Measurements from ENCODE around the gene ANO9.
"Not testable (repeated sequence)": the region's sequence is repeated elsewhere in the genome, so short reads cannot be mapped to it uniquely, and the experiment has no call there.

ANO9 gene

DNA sequence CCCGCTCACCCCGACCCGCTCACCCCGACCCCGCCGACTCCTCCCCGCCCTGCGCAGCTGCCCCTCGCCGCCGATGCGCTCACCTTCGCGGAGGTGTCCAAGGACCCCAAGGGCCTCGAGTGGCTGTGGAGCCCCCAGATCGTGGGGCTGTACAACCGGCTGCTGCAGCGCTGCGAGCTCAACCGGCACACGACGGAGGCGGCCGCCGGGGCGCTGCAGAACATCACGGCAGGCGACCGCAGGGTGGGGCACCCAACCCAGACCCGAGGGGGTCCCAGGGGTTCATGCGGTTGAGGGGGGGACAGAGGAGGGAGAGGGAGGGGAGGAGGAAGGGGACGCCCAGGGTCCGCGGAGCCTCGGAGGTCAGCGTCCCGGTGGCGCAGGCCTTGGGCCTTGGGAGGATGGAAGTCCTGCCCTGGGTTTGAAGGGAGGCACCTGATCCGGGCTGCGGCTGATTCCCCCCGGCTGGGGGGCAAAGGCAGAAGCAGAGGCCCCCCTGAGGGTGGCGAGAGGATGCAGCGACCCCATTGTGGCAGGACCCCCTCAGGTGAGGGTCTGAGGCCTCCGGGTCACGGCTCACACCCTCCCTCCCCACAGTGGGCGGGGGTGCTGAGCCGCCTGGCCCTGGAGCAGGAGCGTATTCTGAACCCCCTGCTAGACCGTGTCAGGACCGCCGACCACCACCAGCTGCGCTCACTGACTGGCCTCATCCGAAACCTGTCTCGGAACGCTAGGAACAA, 38.6 kb downstream of the ANO9 start:
- H3K18ac ChIP-seq (ENCODE audit: low read depth in 1 of 2, low read length in 2 of 2) = no peak overlapping the region
- H3K9me3 ChIP-seq (ENCODE audit: control insufficient read depth, low read length) = no peaks in the 10 kb centered on the region
- H3K9ac ChIP-seq (ENCODE audit: low read length) = no peak overlapping the region
- H2BK12ac ChIP-seq (ENCODE audit: low read length in 2 of 2) = no peak overlapping the region
- H4K8ac ChIP-seq (ENCODE audit: low read length) = no peak overlapping the region
- no peak for DNase-seq
- H3K4me1 ChIP-seq (ENCODE audit: control insufficient read depth, insufficient read depth, low read depth, low read length) = peaks cover 27% of the 10 kb centered on the region
- peaks cover 0 to 46% of the 10 kb centered on the region in 2 experiments for H3K36me3 ChIP-seq (ENCODE audit: control insufficient read depth in 1 of 2, insufficient read depth in 2 of 2, low read depth in 1 of 2, low read length in 2 of 2)
- H3K14ac ChIP-seq (ENCODE audit: low read length in 2 of 2) = no peak overlapping the region
- peaks cover 4% of the 10 kb centered on the region for H3K79me1 ChIP-seq (replicated peaks; ENCODE audit: low read length, poor library complexity, severe bottlenecking)
- peak overlapping the region; percentile 52 for H2BK15ac ChIP-seq (ENCODE audit: low read depth, poor library complexity, severe bottlenecking)
- H4K91ac ChIP-seq (ENCODE audit: low read length) = peak overlapping the region; percentile 39
- no peak overlapping the region for H2BK120ac ChIP-seq (ENCODE audit: low read depth, low read length)
- H2AFZ ChIP-seq (ENCODE audit: low read depth, low read length) = no peak overlapping the region
- WGBS = 94% methylated on average over 52 of the region's 55 CpGs
- H2BK5ac ChIP-seq (ENCODE audit: low read depth, low read length, poor library complexity, severe bottlenecking) = no peak overlapping the region
- H3K4me3 ChIP-seq (ENCODE audit: insufficient read depth in 1 of 2, low read depth in 1 of 2, low read length in 2 of 2) = no peak overlapping the region
- no peak overlapping the region for H3K4ac ChIP-seq (ENCODE audit: low read depth in 1 of 2, low read length in 2 of 2)
- H3K27ac ChIP-seq (ENCODE audit: low read length, poor library complexity, severe bottlenecking) = no peak overlapping the region
- no peak overlapping the region for H3K23ac ChIP-seq (ENCODE audit: low read length in 2 of 2)
- H3K4me2 ChIP-seq (ENCODE audit: low read length, poor library complexity, severe bottlenecking) = no peak overlapping the region
- H3K27me3 ChIP-seq (ENCODE audit: control insufficient read depth in 1 of 2, insufficient read depth in 1 of 2, low read length in 2 of 2) = no peaks in the 10 kb centered on the region
- no peak overlapping the region for H2AK5ac ChIP-seq (ENCODE audit: low read length, severe bottlenecking)

GRCh38 chr11:401196-401595, 40.6 kb downstream of the ANO9 start:
- not testable (repeated sequence) for H2BK12ac ChIP-seq (ENCODE audit: low read length in 2 of 2); H3K27ac ChIP-seq (ENCODE audit: low read length, poor library complexity, severe bottlenecking); H2AK5ac ChIP-seq (ENCODE audit: low read length, severe bottlenecking); H4K8ac ChIP-seq (ENCODE audit: low read length); H3K79me1 ChIP-seq (replicated peaks; ENCODE audit: low read length, poor library complexity, severe bottlenecking); H2BK15ac ChIP-seq (ENCODE audit: low read depth, poor library complexity, severe bottlenecking); H3K18ac ChIP-seq (ENCODE audit: low read depth in 1 of 2, low read length in 2 of 2); H3K27me3 ChIP-seq (ENCODE audit: control insufficient read depth in 1 of 2, insufficient read depth in 1 of 2, low read length in 2 of 2); H2AFZ ChIP-seq (ENCODE audit: low read depth, low read length); H3K4ac ChIP-seq (ENCODE audit: low read depth in 1 of 2, low read length in 2 of 2); H2BK120ac ChIP-seq (ENCODE audit: low read depth, low read length); H4K91ac ChIP-seq (ENCODE audit: low read length); H3K9ac ChIP-seq (ENCODE audit: low read length); DNase-seq; H3K4me2 ChIP-seq (ENCODE audit: low read length, poor library complexity, severe bottlenecking); H3K23ac ChIP-seq (ENCODE audit: low read length in 2 of 2); H3K9me3 ChIP-seq (ENCODE audit: control insufficient read depth, low read length); H3K4me3 ChIP-seq (ENCODE audit: insufficient read depth in 1 of 2, low read depth in 1 of 2, low read length in 2 of 2); H2BK5ac ChIP-seq (ENCODE audit: low read depth, low read length, poor library complexity, severe bottlenecking); H3K14ac ChIP-seq (ENCODE audit: low read length in 2 of 2)
- WGBS = no CpG with 5 or more reads among the region's 52 CpGs
- Histone ChIP-seq H3K36me3 (ENCODE audit: control insufficient read depth in 1 of 2, insufficient read depth in 2 of 2, low read depth in 1 of 2, low read length in 2 of 2) (peaks cover 0 to 58% of the 10 kb centered on the region in 2 experiments), H3K4me1 (ENCODE audit: control insufficient read depth, insufficient read depth, low read depth, low read length) (peaks cover 13% of the 10 kb centered on the region)

DNA sequence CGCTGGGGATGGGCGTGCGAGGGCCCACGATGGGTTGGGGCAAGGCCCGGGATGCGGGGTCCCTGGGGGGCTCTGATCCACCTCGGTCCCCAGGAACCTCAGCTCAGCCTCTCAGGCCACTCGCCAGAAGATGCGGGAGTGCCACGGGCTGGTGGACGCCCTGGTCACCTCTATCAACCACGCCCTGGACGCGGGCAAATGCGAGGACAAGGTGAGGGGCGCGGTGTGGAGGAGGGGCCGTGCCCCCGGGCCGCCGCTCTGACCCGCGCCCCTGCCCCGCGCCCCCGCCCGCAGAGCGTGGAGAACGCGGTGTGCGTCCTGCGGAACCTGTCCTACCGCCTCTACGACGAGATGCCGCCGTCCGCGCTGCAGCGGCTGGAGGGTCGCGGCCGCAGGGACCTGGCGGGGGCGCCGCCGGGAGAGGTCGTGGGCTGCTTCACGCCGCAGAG, 41.5 kb downstream of the ANO9 start:
- peaks cover 13% of the 10 kb centered on the region for H3K4me1 ChIP-seq (ENCODE audit: control insufficient read depth, insufficient read depth, low read depth, low read length)
- no peak overlapping the region for H3K4me3 ChIP-seq (ENCODE audit: insufficient read depth in 1 of 2, low read depth in 1 of 2, low read length in 2 of 2)
- 98% methylated on average over 41 of the region's 50 CpGs for WGBS
- no peaks in the 10 kb centered on the region for H3K9me3 ChIP-seq (ENCODE audit: control insufficient read depth, low read length)
- H3K27ac ChIP-seq (ENCODE audit: low read length, poor library complexity, severe bottlenecking) = no peak overlapping the region
- H2BK120ac ChIP-seq (ENCODE audit: low read depth, low read length) = no peak overlapping the region
- H3K14ac ChIP-seq (ENCODE audit: low read length in 2 of 2) = no peak overlapping the region
- H3K36me3 ChIP-seq (ENCODE audit: control insufficient read depth in 1 of 2, insufficient read depth in 2 of 2, low read depth in 1 of 2, low read length in 2 of 2) = peaks cover 0 to 55% of the 10 kb centered on the region in 2 experiments
- no peak overlapping the region for H3K4me2 ChIP-seq (ENCODE audit: low read length, poor library complexity, severe bottlenecking)
- no peak for DNase-seq
- H2AK5ac ChIP-seq (ENCODE audit: low read length, severe bottlenecking) = no peak overlapping the region
- no peak overlapping the region for H2BK15ac ChIP-seq (ENCODE audit: low read depth, poor library complexity, severe bottlenecking)
- no peak overlapping the region for H3K18ac ChIP-seq (ENCODE audit: low read depth in 1 of 2, low read length in 2 of 2)
- no peaks in the 10 kb centered on the region for H3K27me3 ChIP-seq (ENCODE audit: control insufficient read depth in 1 of 2, insufficient read depth in 1 of 2, low read length in 2 of 2)
- no peak overlapping the region for H3K23ac ChIP-seq (ENCODE audit: low read length in 2 of 2)
- no peaks in the 10 kb centered on the region for H3K79me1 ChIP-seq (replicated peaks; ENCODE audit: low read length, poor library complexity, severe bottlenecking)
- H3K4ac ChIP-seq (ENCODE audit: low read depth in 1 of 2, low read length in 2 of 2) = no peak overlapping the region
- no peak overlapping the region for H4K91ac ChIP-seq (ENCODE audit: low read length)
- H3K9ac ChIP-seq (ENCODE audit: low read length) = no peak overlapping the region
- no peak overlapping the region for H2BK5ac ChIP-seq (ENCODE audit: low read depth, low read length, poor library complexity, severe bottlenecking)
- no peak overlapping the region for H4K8ac ChIP-seq (ENCODE audit: low read length)
- H2BK12ac ChIP-seq (ENCODE audit: low read length in 2 of 2) = no peak overlapping the region
- no peak overlapping the region for H2AFZ ChIP-seq (ENCODE audit: low read depth, low read length)

DNA sequence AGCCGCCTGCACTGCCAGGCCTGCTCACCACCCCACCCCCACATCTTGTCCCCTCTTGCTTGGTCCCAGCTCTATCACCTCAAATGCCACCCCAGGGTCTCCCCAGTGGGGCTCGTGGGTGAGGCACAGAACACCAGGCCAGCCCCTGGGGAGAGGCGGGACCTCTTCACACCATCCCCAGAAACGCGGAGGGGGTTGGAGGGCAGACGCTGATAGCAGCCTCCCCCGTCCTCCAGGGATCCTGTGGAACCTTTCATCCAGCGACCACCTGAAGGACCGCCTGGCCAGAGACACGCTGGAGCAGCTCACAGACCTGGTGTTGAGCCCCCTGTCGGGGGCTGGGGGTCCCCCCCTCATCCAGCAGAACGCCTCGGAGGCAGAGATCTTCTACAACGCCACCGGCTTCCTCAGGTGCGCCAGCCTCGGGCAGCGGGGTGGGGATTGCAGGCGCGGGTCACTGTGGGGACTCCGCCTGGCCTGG, 42.0 kb downstream of the ANO9 start:
- Histone ChIP-seq H3K18ac (ENCODE audit: low read depth in 1 of 2, low read length in 2 of 2) (no peak overlapping the region), H2BK12ac (ENCODE audit: low read length in 2 of 2) (no peak overlapping the region), H2BK5ac (ENCODE audit: low read depth, low read length, poor library complexity, severe bottlenecking) (no peak overlapping the region), H3K14ac (ENCODE audit: low read length in 2 of 2) (no peak overlapping the region), H4K8ac (ENCODE audit: low read length) (no peak overlapping the region), H3K9me3 (ENCODE audit: control insufficient read depth, low read length) (no peaks in the 10 kb centered on the region), H3K27me3 (ENCODE audit: control insufficient read depth in 1 of 2, insufficient read depth in 1 of 2, low read length in 2 of 2) (no peaks in the 10 kb centered on the region), H2AFZ (ENCODE audit: low read depth, low read length) (no peak overlapping the region), H2BK120ac (ENCODE audit: low read depth, low read length) (no peak overlapping the region), H2AK5ac (ENCODE audit: low read length, severe bottlenecking) (no peak overlapping the region), H3K4ac (ENCODE audit: low read depth in 1 of 2, low read length in 2 of 2) (no peak overlapping the region), H3K9ac (ENCODE audit: low read length) (no peak overlapping the region), H3K23ac (ENCODE audit: low read length in 2 of 2) (no peak overlapping the region), H2BK15ac (ENCODE audit: low read depth, poor library complexity, severe bottlenecking) (no peak overlapping the region), H3K4me1 (ENCODE audit: control insufficient read depth, insufficient read depth, low read depth, low read length) (peaks cover 15% of the 10 kb centered on the region), H3K79me1 (replicated peaks; ENCODE audit: low read length, poor library complexity, severe bottlenecking) (no peaks in the 10 kb centered on the region), H3K27ac (ENCODE audit: low read length, poor library complexity, severe bottlenecking) (no peak overlapping the region), H3K4me2 (ENCODE audit: low read length, poor library complexity, severe bottlenecking) (no peak overlapping the region), H4K91ac (ENCODE audit: low read length) (no peak overlapping the region), H3K4me3 (ENCODE audit: insufficient read depth in 1 of 2, low read depth in 1 of 2, low read length in 2 of 2) (no peak overlapping the region), H3K36me3 (ENCODE audit: control insufficient read depth in 1 of 2, insufficient read depth in 2 of 2, low read depth in 1 of 2, low read length in 2 of 2) (peaks cover 0 to 50% of the 10 kb centered on the region in 2 experiments)
- 94% methylated on average over 21 of the region's 21 CpGs for WGBS
- no peak for DNase-seq

All from mesenchymal stem cell (in vitro differentiated cells and primary cell).